Astrocyte of the spinal cord (primary cell): ENCODE measurements around the gene MAPRE2.

ENCODE experiments used
- DNase-seq: peaks from one replicate; pipeline ENCODE4 v3.0.0; 2011; ENCODE audit warnings: low read depth, low spot score
- H3K4me3 ChIP-seq: 2 replicates; pipeline ENCODE4 v1.5.1; 2011; ENCODE audit warnings: low read depth, mild to moderate bottlenecking, low read length, moderate library complexity
- CTCF ChIP-seq: IDR thresholded peaks from 2 replicates; pipeline ENCODE4 v1.5.1; 2012; ENCODE audit warnings: low read depth, mild to moderate bottlenecking, low read length, inconsistent platforms
- in situ Hi-C: cut with HindIII; loops from 2 replicates; pipeline ENCODE4 v1.10.0; 2017; ENCODE audit warnings: low sequenced_read_pairs

Gene MAPRE2

GRCh38 chr18:35110554-35111485, 69.6 kb downstream of the MAPRE2 start:
- peak; percentile 23 for DNase-seq
- no peak for TF ChIP-seq CTCF
- in situ Hi-C loops: no loop called here
- H3K4me3 ChIP-seq: no peak overlapping the region

DNA sequence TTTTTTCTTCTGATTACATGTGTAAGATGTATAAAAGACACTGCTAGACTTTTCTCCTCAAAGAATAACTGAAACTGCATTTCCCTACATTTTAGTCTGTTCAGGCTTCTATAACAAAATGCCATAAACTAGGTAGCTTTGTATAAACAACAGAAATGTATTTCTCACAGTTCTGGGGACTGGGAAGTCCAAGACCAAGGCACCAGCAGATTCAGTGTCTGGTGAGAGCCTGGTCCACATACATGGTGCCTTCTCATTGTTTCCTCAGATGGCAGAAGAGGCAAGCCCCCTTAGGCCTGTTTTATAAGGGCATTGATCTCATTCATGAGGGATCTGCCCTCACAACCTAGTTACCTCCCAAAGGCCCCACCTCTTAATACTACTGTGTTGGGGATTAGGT, 71.5 kb downstream of the MAPRE2 start:
- in situ Hi-C loops: no loop called here
- DNase-seq: no peak

GRCh38 chr18:35114305-35114704, 73.1 kb downstream of the MAPRE2 start:
- DNase-seq: no peak
- no peak overlapping the region for H3K4me3 ChIP-seq
- TF ChIP-seq CTCF: no peak
- in situ Hi-C loops: no loop called here

More for the DNA sequence above, 71.5 kb downstream of the MAPRE2 start:
- no peak for TF ChIP-seq CTCF
- H3K4me3 ChIP-seq: no peak overlapping the region

- in situ Hi-C loops: no loop called here
- TF ChIP-seq CTCF: no peak
- H3K4me3 ChIP-seq: no peak overlapping the region
- no peak for DNase-seq
Observed at GRCh38 chr18:35116784-35117318, 75.6 kb downstream of the MAPRE2 start.

GRCh38 chr18:35117372-35117771, 76.2 kb downstream of the MAPRE2 start:
- no peak for TF ChIP-seq CTCF
- in situ Hi-C loops: no loop called here
- DNase-seq: no peak
- H3K4me3 ChIP-seq: no peak overlapping the region

GRCh38 chr18:35117951-35118411, 76.8 kb downstream of the MAPRE2 start:
- no peak overlapping the region for H3K4me3 ChIP-seq
- peak; percentile 54 for DNase-seq
- in situ Hi-C loops: no loop called here
- no peak for TF ChIP-seq CTCF
